HepG2 (cell line): ENCODE data around the gene DDAH2. TPM values are rescaled to one million over a fixed set of nuclear protein-coding genes. Genes with fewer than 3 reads are reported as not detected.

Experiments used
- ARID3A ChIP-seq: IDR thresholded peaks from 2 replicates; pipeline ENCODE4 v1.6.1; 2012; ENCODE audit warnings: low read depth, low read length, improper control_type of control experiment
- BHLHE40 ChIP-seq: IDR thresholded peaks from 2 replicates; pipeline ENCODE4 v1.6.1; 2011; ENCODE audit warnings: low read length, improper control_type of control experiment
- CHD4 ChIP-seq: fragments of 200-600 bp; sonication (generic); IDR thresholded peaks from 2 replicates; pipeline ENCODE4 v1.7.0; 2017; ENCODE audit warnings: mild to moderate bottlenecking, low read length, borderline replicate concordance
- EP300 ChIP-seq, 3 experiments: sonication (generic) in 1 of 3; formaldehyde crosslinking in 1 of 3; IDR thresholded peaks; 2 replicates each; pipeline versions ENCODE4 v1.5.1 to v1.6.1; 2011 to 2020; ENCODE audit warnings: low read depth in 2 of 3, low read length in 2 of 3, borderline replicate concordance in 1 of 3, improper control_type of control experiment in 1 of 3, mild to moderate bottlenecking in 1 of 3, missing genetic modification reagents in 1 of 3, moderate library complexity in 1 of 3
- FOXP4 ChIP-seq: sonication (generic); formaldehyde crosslinking; IDR thresholded peaks from 2 replicates; pipeline ENCODE4 v1.4.0; 2020; ENCODE audit warnings: missing genetic modification reagents
- FUBP1 ChIP-seq: sonication (generic); formaldehyde crosslinking; IDR thresholded peaks from 2 replicates; pipeline ENCODE4 v1.5.1; 2020; ENCODE audit warnings: missing genetic modification reagents, mild to moderate bottlenecking, borderline replicate concordance
- GLI4 ChIP-seq: sonication (generic); formaldehyde crosslinking; IDR thresholded peaks from 2 replicates; pipeline ENCODE4 v1.5.1; 2020; ENCODE audit warnings: missing genetic modification reagents, mild to moderate bottlenecking, moderate library complexity, borderline replicate concordance
- HBP1 ChIP-seq: IDR thresholded peaks from 2 replicates; pipeline ENCODE4 v1.6.1; 2016; ENCODE audit warnings: low read depth, control low read depth
- HMGA1 ChIP-seq: sonication (generic); formaldehyde crosslinking; conservative IDR thresholded peaks from 2 replicates; pipeline ENCODE4 v1.4.0; 2020; ENCODE audit warnings: missing genetic modification reagents
- KMT2A ChIP-seq: sonication (generic); formaldehyde crosslinking; IDR thresholded peaks from 2 replicates; pipeline ENCODE4 v1.4.0; 2020; ENCODE audit warnings: missing genetic modification reagents
- MIER3 ChIP-seq: IDR thresholded peaks from 2 replicates; pipeline ENCODE4 v1.6.1; 2016; ENCODE audit warnings: missing compliant biosample characterization, borderline replicate concordance
- NR2C2 ChIP-seq: sonication (generic); formaldehyde crosslinking; IDR thresholded peaks from 2 replicates; pipeline ENCODE4 v1.4.0; 2020; ENCODE audit warnings: missing genetic modification reagents, mild to moderate bottlenecking, moderate library complexity, borderline replicate concordance
- RXRB ChIP-seq: IDR thresholded peaks from 2 replicates; pipeline ENCODE4 v1.6.1; 2016; ENCODE audit warnings: borderline replicate concordance, missing genetic modification reagents, missing compliant biosample characterization
- TEAD2 ChIP-seq: sonication (generic); formaldehyde crosslinking; IDR thresholded peaks from 2 replicates; pipeline ENCODE4 v1.9.0; 2021; ENCODE audit warnings: missing genetic modification reagents
- TRIM22 ChIP-seq: fragments of 450-650 bp; IDR thresholded peaks from 2 replicates; pipeline ENCODE4 v1.6.1; 2017
- ZBTB21 ChIP-seq: sonication (generic); formaldehyde crosslinking; IDR thresholded peaks from 2 replicates; pipeline ENCODE4 v1.4.0; 2020; ENCODE audit warnings: missing genetic modification reagents
- ZBTB38 ChIP-seq: sonication (generic); formaldehyde crosslinking; IDR thresholded peaks from 2 replicates; pipeline ENCODE4 v1.5.1; 2020; ENCODE audit warnings: mild to moderate bottlenecking, missing genetic modification reagents
- ZNF503 ChIP-seq: sonication (generic); formaldehyde crosslinking; IDR thresholded peaks from 2 replicates; pipeline ENCODE4 v1.4.0; 2020; ENCODE audit warnings: missing genetic modification reagents
- ZNF652 ChIP-seq: IDR thresholded peaks from 2 replicates; pipeline ENCODE4 v1.6.1; 2016; ENCODE audit warnings: low read depth, borderline replicate concordance
- ZNF792 ChIP-seq: IDR thresholded peaks from 2 replicates; pipeline ENCODE4 v1.6.1; 2016
- polyA plus RNA-seq, 8 experiments: library from polyadenylated mRNA; depleted of rRNA in 3 of 8; stranded (reverse) in 7 of 8; unstranded in 1 of 8; fragments of >200 nt; fragmentation: Illumina TruSeq in 4 of 8; extraction: Trizol in 4 of 8; gene quantifications; 2 replicates each; pipeline versions ENCODE4 v1.2.1 to v1.2.3, GENCODE V29; 2011 to 2016; ENCODE audit warnings: low read depth in 4 of 8, missing spikeins in 1 of 8, mixed read lengths in 1 of 8; ENCODE audit not compliant: insufficient read depth in 1 of 8
- total RNA-seq, 5 experiments: library from RNA; depleted of rRNA; stranded (reverse); fragments of >200 nt; fragmentation: Illumina TruSeq; extraction: Trizol; gene quantifications; 2 replicates each; pipeline ENCODE4 v1.2.3, GENCODE V29; 2016; ENCODE audit warnings: low read depth in 1 of 5

The DDAH2 gene
- total and polyA plus RNA-seq, 2 of the 13 experiments (the other 11 are each of a cell fraction or from before 2014, with no cell fraction given) = 16.4 to 21.1 TPM

- TF ChIP-seq ZNF792 (no peak), KMT2A (no peak), EP300 (IDR thresholded peaks at IDR 0.05; ENCODE audit: low read depth in 2 of 2, low read length in 2 of 2) (no peak), EP300 (CRISPR knock-in tag; IDR thresholded peaks at IDR 0.05; ENCODE audit: borderline replicate concordance) (no peak), FOXP4 (CRISPR knock-in tag) (no peak), MIER3 (CRISPR knock-in tag) (no peak), HMGA1 (CRISPR knock-in tag) (no peak), CHD4 (no peak), TEAD2 (CRISPR knock-in tag) (no peak), ZBTB21 (CRISPR knock-in tag) (no peak), BHLHE40 (0 out of 2 replicates have a peak, but pooled peaks have one; percentile 27), ARID3A (no peak), HBP1 (no peak), ZNF652 (CRISPR knock-in tag) (peak; percentile 98), RXRB (CRISPR knock-in tag) (peak; percentile 41; the same call in 1 of the 2 replicates), FUBP1 (CRISPR knock-in tag) (no peak), ZBTB38 (CRISPR knock-in tag) (0 out of 2 replicates have a peak, but pooled peaks have one; percentile 25), GLI4 (CRISPR knock-in tag) (no peak), TRIM22 (no peak), ZNF503 (CRISPR knock-in tag) (no peak), NR2C2 (CRISPR knock-in tag) (no peak)
Observed at GRCh38 chr6:31763619-31763940, 34.5 kb upstream of the DDAH2 start (continued).
